ENCODE data around the gene MICALL1.
"Not testable (repeated sequence)": the region's sequence is repeated elsewhere in the genome, so short reads cannot be mapped to it uniquely, and the experiment has no call there.

Gene MICALL1

GRCh38 chr22:37926771-37927636, 20.9 kb downstream of the MICALL1 start:
- no peak for DNase-seq (ENCODE audit: low read depth in 2 of 2)

GRCh38 chr22:37927637-37927936, 21.5 kb downstream of the MICALL1 start:
- DNase-seq (ENCODE audit: low read depth in 2 of 2), result no peak

GRCh38 chr22:37929390-37929789, 23.3 kb downstream of the MICALL1 start:
- no peak for DNase-seq (ENCODE audit: low read depth in 2 of 2)

GRCh38 chr22:37930270-37930951, 24.3 kb downstream of the MICALL1 start:
- no peak for DNase-seq (ENCODE audit: low read depth in 2 of 2)

GRCh38 chr22:37930952-37931440, 24.9 kb downstream of the MICALL1 start:
- DNase-seq (ENCODE audit: low read depth in 2 of 2), result no peak

- no peak for DNase-seq (ENCODE audit: low read depth in 2 of 2)
Observed at GRCh38 chr22:37931893-37932389, 25.8 kb downstream of the MICALL1 start.

- no peak for DNase-seq (ENCODE audit: low read depth in 2 of 2)
Observed at GRCh38 chr22:37932401-37932800, 26.3 kb downstream of the MICALL1 start.

- DNase-seq (ENCODE audit: low read depth in 2 of 2), result no peak
Observed at GRCh38 chr22:37932821-37933578, 26.9 kb downstream of the MICALL1 start.

GRCh38 chr22:37933711-37934376, 27.7 kb downstream of the MICALL1 start:
- DNase-seq (ENCODE audit: low read depth in 2 of 2), result peak; percentile 40 to 74

- no peak for DNase-seq (ENCODE audit: low read depth in 2 of 2)
Observed at GRCh38 chr22:37940698-37941376, 34.7 kb downstream of the MICALL1 start.

- no peak for DNase-seq (ENCODE audit: low read depth in 2 of 2)
Observed at GRCh38 chr22:37942133-37942532, 36.0 kb downstream of the MICALL1 start.

GRCh38 chr22:37943136-37943824, 37.2 kb downstream of the MICALL1 start:
- no peak for DNase-seq (ENCODE audit: low read depth in 2 of 2)

- no peak for DNase-seq (ENCODE audit: low read depth in 2 of 2)
Observed at GRCh38 chr22:37943825-37944198, 37.7 kb downstream of the MICALL1 start.

GRCh38 chr22:37944423-37944822, 38.3 kb downstream of the MICALL1 start:
- not testable (repeated sequence) for DNase-seq (ENCODE audit: low read depth in 2 of 2)

- not testable (repeated sequence) for DNase-seq (ENCODE audit: low read depth in 2 of 2)
Observed at GRCh38 chr22:37947142-37947795, 41.2 kb downstream of the MICALL1 start.

- no peak for DNase-seq (ENCODE audit: low read depth in 2 of 2)
Observed at GRCh38 chr22:37951305-37951704, 45.2 kb downstream of the MICALL1 start.

- DNase-seq (ENCODE audit: low read depth in 2 of 2), result not testable (repeated sequence)
Observed at GRCh38 chr22:37952629-37953028, 46.5 kb downstream of the MICALL1 start.

- DNase-seq (ENCODE audit: low read depth in 2 of 2), result no peak
Observed at GRCh38 chr22:37953062-37953436, 47.0 kb downstream of the MICALL1 start.

GRCh38 chr22:37953437-37954179, 47.5 kb downstream of the MICALL1 start, which contains the start of the genes C22orf23 and POLR2F:
C22orf23 (minus strand) TSS chr22:37953601; CDS start chr22:37953149, 452 bp downstream.
POLR2F (plus strand) TSS chr22:37953699; CDS start chr22:37953788, 89 bp downstream.
- DNase-seq (ENCODE audit: low read depth in 2 of 2), result peak; percentile 90 to 93
